Endodermal cell (in vitro differentiated cells): ENCODE data around the gene MYO7A. TPM values are rescaled to one million over a fixed set of nuclear protein-coding genes. Genes with fewer than 3 reads are reported as not detected.

ENCODE experiments used
- DNase-seq: peaks from one replicate; pipeline ENCODE4 v3.0.0-alpha.2; 2017
- H3K27ac ChIP-seq: 2 replicates; pipeline ENCODE4 v1.5.1; 2013; ENCODE audit warnings: mild to moderate bottlenecking, low read depth, low read length, moderate library complexity
- H3K27me3 ChIP-seq: 2 replicates; pipeline ENCODE4 v1.6.1; 2013; ENCODE audit warnings: mild to moderate bottlenecking, low read length, moderate library complexity; ENCODE audit not compliant: insufficient read depth, control insufficient read depth, poor library complexity, severe bottlenecking
- H3K36me3 ChIP-seq: 2 replicates; pipeline ENCODE4 v1.7.0; 2013; ENCODE audit warnings: mild to moderate bottlenecking, low read length, moderate library complexity; ENCODE audit not compliant: control insufficient read depth, insufficient read depth
- H3K4me1 ChIP-seq: one replicate; pipeline ENCODE4 v1.7.0; 2013; ENCODE audit warnings: low read length; ENCODE audit not compliant: control insufficient read depth, insufficient read depth
- H3K4me3 ChIP-seq: 2 replicates; pipeline ENCODE4 v1.5.1; 2013; ENCODE audit warnings: mild to moderate bottlenecking, low read length, moderate library complexity
- H3K9ac ChIP-seq: 2 replicates; pipeline ENCODE4 v1.6.1; 2013; ENCODE audit warnings: mild to moderate bottlenecking, low read length, moderate library complexity; ENCODE audit not compliant: poor library complexity, severe bottlenecking; ENCODE audit errors: extremely low read depth
- H3K9me3 ChIP-seq: 2 replicates; pipeline ENCODE4 v1.6.1; 2013; ENCODE audit warnings: mild to moderate bottlenecking, low read length, moderate library complexity; ENCODE audit not compliant: control insufficient read depth
- H3K27ac Mint-ChIP-seq: 2 replicates; pipeline ENCODE4 v1.8.0; 2020; ENCODE audit warnings: mixed read lengths
- H3K27me3 Mint-ChIP-seq: 2 replicates; pipeline ENCODE4 v1.8.0; 2021; ENCODE audit warnings: mild to moderate bottlenecking, mixed read lengths; ENCODE audit not compliant: insufficient read depth
- H3K36me3 Mint-ChIP-seq: 2 replicates; pipeline ENCODE4 v1.8.0; 2020; ENCODE audit warnings: low read depth, mixed read lengths
- H3K4me1 Mint-ChIP-seq: 2 replicates; pipeline ENCODE4 v1.8.0; 2020; ENCODE audit warnings: mixed read lengths
- H3K4me3 Mint-ChIP-seq: 2 replicates; pipeline ENCODE4 v1.8.0; 2020; ENCODE audit warnings: mild to moderate bottlenecking, moderate library complexity, mixed read lengths
- H3K9me3 Mint-ChIP-seq: 2 replicates; pipeline ENCODE4 v1.8.0; 2020; ENCODE audit warnings: mild to moderate bottlenecking, mixed read lengths
- CTCF ChIP-seq: fragments of 200-600 bp; sonication (generic); conservative IDR thresholded peaks from 2 replicates; pipeline ENCODE4 v1.5.0; 2021; ENCODE audit warnings: antibody characterized with exemption, mild to moderate bottlenecking
- WGBS, 2 experiments: methylation state at CpG; one replicate each; pipeline versions ENCODE4 v1.1.5 to v1.1.7; 2013; ENCODE audit warnings: missing lambda C conversion rate in 2 of 2, mixed read lengths in 1 of 2; ENCODE audit not compliant: insufficient coverage in 1 of 2, insufficient read length in 1 of 2; 5-methylcytosine and 5-hydroxymethylcytosine counted together
- total RNA-seq, 2 donors: library from RNA; stranded (reverse); fragmentation: NEBNext Ultra II Directional in 1 of 2; extraction: Animal tissue kit (Norgen Biotek cat#: 25700) in 1 of 2; gene quantifications; 2 replicates in 1 of 2; 3 replicates in 1 of 2; pipeline ENCODE4 v1.2.1, GENCODE V29; 2021

Gene MYO7A
- total RNA-seq, 2 donors from 2014 or later: 2.4 to 2.7 TPM

DNA sequence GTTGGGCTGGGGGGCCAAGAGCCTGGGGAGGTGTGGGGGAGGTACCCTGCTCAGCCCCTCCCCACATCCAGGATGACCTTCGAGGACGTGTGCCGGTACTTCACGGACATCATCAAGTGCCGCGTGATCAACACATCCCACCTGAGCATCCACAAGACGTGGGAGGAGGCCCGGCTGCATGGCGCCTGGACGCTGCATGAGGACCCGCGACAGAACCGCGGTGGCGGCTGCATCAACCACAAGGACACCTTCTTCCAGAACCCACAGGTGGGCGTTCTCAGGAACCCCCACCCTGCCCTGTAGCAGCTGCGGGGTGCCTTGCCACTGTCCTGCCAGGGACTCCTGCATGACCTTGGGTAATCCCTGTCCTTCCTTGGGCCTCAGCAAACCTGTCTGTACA, 10.0 kb upstream of the MYO7A start:
- H3K4me1 Mint-ChIP-seq: peaks cover 4% of the 10 kb centered on the region
- Histone ChIP-seq H3K36me3 (peaks cover 5% of the 10 kb centered on the region), H3K9ac (no peak overlapping the region), H3K4me1 (no peaks in the 10 kb centered on the region), H3K27me3 (no peaks in the 10 kb centered on the region), H3K27ac (no peak overlapping the region), H3K4me3 (no peak overlapping the region), H3K9me3 (no peaks in the 10 kb centered on the region)
- H3K27ac Mint-ChIP-seq: no peak overlapping the region
- WGBS, 2 experiments: 94 to 100% methylated on average over 7 to 17 of the region's 17 CpGs
- H3K27me3 Mint-ChIP-seq: no peaks in the 10 kb centered on the region
- no peak for TF ChIP-seq CTCF
- no peak for DNase-seq
- H3K9me3 Mint-ChIP-seq: no peaks in the 10 kb centered on the region
- no peak overlapping the region for H3K4me3 Mint-ChIP-seq
- peaks cover 2% of the 10 kb centered on the region for H3K36me3 Mint-ChIP-seq

GRCh38 chr11:77118971-77119370, 9.1 kb upstream of the MYO7A start:
- Mint-ChIP-seq H3K9me3 (no peaks in the 10 kb centered on the region), H3K4me1 (no peaks in the 10 kb centered on the region), H3K36me3 (peaks cover 7% of the 10 kb centered on the region), H3K27me3 (no peaks in the 10 kb centered on the region), H3K4me3 (no peak overlapping the region), H3K27ac (no peak overlapping the region)
- no peaks in the 10 kb centered on the region for H3K9me3 ChIP-seq
- 90 to 93% methylated on average over 6 to 12 of the region's 12 CpGs for WGBS, 2 experiments
- no peak overlapping the region for H3K4me3 ChIP-seq
- no peak for TF ChIP-seq CTCF
- peaks cover 5% of the 10 kb centered on the region for H3K36me3 ChIP-seq
- no peaks in the 10 kb centered on the region for H3K4me1 ChIP-seq
- H3K27ac ChIP-seq: no peak overlapping the region
- H3K27me3 ChIP-seq: no peaks in the 10 kb centered on the region
- no peak for DNase-seq
- no peak overlapping the region for H3K9ac ChIP-seq

GRCh38 chr11:77119531-77119936, 8.5 kb upstream of the MYO7A start:
- Mint-ChIP-seq H3K36me3 (peaks cover 9% of the 10 kb centered on the region), H3K9me3 (no peaks in the 10 kb centered on the region), H3K27me3 (no peaks in the 10 kb centered on the region), H3K4me1 (no peaks in the 10 kb centered on the region), H3K27ac (no peak overlapping the region), H3K4me3 (no peak overlapping the region)
- no peak overlapping the region for H3K4me3 ChIP-seq
- no peaks in the 10 kb centered on the region for H3K4me1 ChIP-seq
- DNase-seq: no peak
- peaks cover under 1% of the 10 kb centered on the region for H3K36me3 ChIP-seq
- no peak overlapping the region for H3K27ac ChIP-seq
- WGBS, 2 experiments: 94% methylated on average over 7 to 9 of the region's 9 CpGs
- no peak for TF ChIP-seq CTCF
- no peak overlapping the region for H3K9ac ChIP-seq
- no peaks in the 10 kb centered on the region for H3K9me3 ChIP-seq
- no peaks in the 10 kb centered on the region for H3K27me3 ChIP-seq
